SK-N-SH treated with all-trans-retinoic acid at 6 μM for 48 hours (cell line): ENCODE results near the gene USP49.

Experiments used
- BACH2 ChIP-seq: fragments of 250-450 bp; sonication (Bioruptor Pico); IDR thresholded peaks from 2 replicates; pipeline ENCODE4 v1.9.0; 2021; ENCODE audit warnings: mild to moderate bottlenecking, borderline replicate concordance
- PATZ1 ChIP-seq: fragments of 250-450 bp; sonication (Bioruptor Pico); IDR thresholded peaks from 2 replicates; pipeline ENCODE4 v1.8.0; 2020; ENCODE audit warnings: mild to moderate bottlenecking, moderate library complexity, borderline replicate concordance
- RARB ChIP-seq: fragments of 250-450 bp; sonication (Bioruptor Pico); IDR thresholded peaks from 2 replicates; pipeline ENCODE4 v1.8.0; 2021; ENCODE audit warnings: mild to moderate bottlenecking, moderate library complexity

- TF ChIP-seq PATZ1 (CRISPR knock-in tag) (no peak), RARB (CRISPR knock-in tag) (no peak), BACH2 (CRISPR knock-in tag) (no peak)
These were observed 144.8 kb downstream of the USP49 start for GRCh38 chr6:41750374-41750773.
